ENCODE results near the gene SRSF1.

DNA sequence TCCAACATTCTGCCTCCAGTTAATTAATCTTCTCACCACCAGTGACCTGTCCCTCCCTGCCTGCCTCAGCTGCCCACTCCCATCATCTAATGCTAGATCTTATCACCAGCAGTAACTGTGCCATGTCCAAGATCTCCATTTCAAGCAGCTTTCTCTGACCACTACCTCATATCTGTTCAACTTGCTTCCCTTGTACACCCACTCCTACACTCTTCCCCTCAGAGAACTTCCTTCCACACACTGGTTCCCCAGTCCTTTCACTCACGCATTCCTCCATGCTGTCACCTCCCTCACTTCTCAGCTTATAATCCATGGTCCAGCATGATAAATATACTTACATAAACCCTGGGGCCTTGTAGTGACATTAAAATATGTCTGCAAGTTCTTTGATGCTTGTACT lies 44.4 kb upstream of the SRSF1 start:
- TF ChIP-seq, protein P1, sequence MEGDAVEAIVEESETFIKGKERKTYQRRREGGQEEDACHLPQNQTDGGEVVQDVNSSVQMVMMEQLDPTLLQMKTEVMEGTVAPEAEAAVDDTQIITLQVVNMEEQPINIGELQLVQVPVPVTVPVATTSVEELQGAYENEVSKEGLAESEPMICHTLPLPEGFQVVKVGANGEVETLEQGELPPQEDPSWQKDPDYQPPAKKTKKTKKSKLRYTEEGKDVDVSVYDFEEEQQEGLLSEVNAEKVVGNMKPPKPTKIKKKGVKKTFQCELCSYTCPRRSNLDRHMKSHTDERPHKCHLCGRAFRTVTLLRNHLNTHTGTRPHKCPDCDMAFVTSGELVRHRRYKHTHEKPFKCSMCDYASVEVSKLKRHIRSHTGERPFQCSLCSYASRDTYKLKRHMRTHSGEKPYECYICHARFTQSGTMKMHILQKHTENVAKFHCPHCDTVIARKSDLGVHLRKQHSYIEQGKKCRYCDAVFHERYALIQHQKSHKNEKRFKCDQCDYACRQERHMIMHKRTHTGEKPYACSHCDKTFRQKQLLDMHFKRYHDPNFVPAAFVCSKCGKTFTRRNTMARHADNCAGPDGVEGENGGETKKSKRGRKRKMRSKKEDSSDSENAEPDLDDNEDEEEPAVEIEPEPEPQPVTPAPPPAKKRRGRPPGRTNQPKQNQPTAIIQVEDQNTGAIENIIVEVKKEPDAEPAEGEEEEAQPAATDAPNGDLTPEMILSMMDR (IDR thresholded peaks at IDR 0.05): no peak
- no peak for TF ChIP-seq POLR2A (IDR thresholded peaks at IDR 0.05)
